ENCODE results near the gene TBC1D3L.
"Not testable (repeated sequence)": the region's sequence is repeated elsewhere in the genome, so short reads cannot be mapped to it uniquely, and the experiment has no call there.

Gene TBC1D3L

DNA sequence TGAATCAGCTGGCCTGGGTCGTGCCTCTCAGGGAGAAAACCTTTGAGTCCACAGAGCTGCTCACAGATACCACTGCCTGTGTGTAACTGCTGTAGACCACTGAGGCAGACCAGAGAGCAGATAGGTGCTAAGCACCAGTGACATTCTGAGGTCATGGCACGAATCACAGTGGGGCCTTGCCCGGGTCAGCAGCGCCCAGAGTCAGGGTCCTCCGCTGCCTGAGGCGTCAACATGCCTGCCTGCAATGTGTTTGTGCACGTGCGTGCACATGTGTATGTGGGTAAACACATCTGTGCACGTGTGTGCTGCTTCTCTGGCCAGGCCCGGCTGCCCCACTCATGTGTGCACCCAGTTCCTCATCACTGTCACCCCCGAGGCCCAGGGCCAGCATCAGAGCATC is at the start of gene TBC1D3L:
Gene TBC1D3L, minus strand, starts transcription at position 101 of the 400 bp plus-strand sequence. CDS start 1,540 bp downstream, outside the sequence.
- not testable (repeated sequence) for DNase-seq (ENCODE audit: low read depth)

DNA sequence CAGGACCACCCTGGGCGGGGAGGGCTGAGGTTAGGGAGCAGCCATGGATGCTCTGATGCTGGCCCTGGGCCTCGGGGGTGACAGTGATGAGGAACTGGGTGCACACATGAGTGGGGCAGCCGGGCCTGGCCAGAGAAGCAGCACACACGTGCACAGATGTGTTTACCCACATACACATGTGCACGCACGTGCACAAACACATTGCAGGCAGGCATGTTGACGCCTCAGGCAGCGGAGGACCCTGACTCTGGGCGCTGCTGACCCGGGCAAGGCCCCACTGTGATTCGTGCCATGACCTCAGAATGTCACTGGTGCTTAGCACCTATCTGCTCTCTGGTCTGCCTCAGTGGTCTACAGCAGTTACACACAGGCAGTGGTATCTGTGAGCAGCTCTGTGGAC is 14.8 kb upstream of the TBC1D3L start, which contains the start of gene TBC1D3D:
Gene TBC1D3D, plus strand, starts transcription at position 301 of the 400 bp plus-strand sequence. CDS start 1,585 bp downstream, outside the sequence.
- not testable (repeated sequence) for DNase-seq (ENCODE audit: low read depth)
